ENCODE measurements around the gene FAM24B. TPM values are rescaled to one million over a fixed set of nuclear protein-coding genes. Genes with fewer than 3 reads are reported as not detected.

Gene FAM24B
- total and polyA plus RNA-seq, 8 donors: 3.5 to 7.1 (median 4.9) TPM

- Histone ChIP-seq H3K36me3 (no peaks in the 10 kb centered on the region), H3K27ac (no peak overlapping the region), H3K9me3 (no peaks in the 10 kb centered on the region), H3K4me3 (no peak overlapping the region), H3K27me3 (no peaks in the 10 kb centered on the region), H3K4me1 (peaks cover 2 to 14% (median 13%) of the 10 kb centered on the region in 3 donors)
- FAIRE-seq (no peak), DNase-seq (no peak), ATAC-seq (no peak)
- TF ChIP-seq CTCF (IDR thresholded peaks at IDR 0.05): no peak
- WGBS, 2 donors: 96 to 99% methylated on average over 1 of the region's 1 CpG
- intact Hi-C loops (cut with DNase I): no loop called here
Observed at GRCh38 chr10:122856902-122857301, 22.5 kb downstream of the FAM24B start.

- no peaks in the 10 kb centered on the region for H3K27me3 ChIP-seq
Observed at GRCh38 chr10:122855745-122856144, 23.6 kb downstream of the FAM24B start.

GRCh38 chr10:122854648-122855047, 24.7 kb downstream of the FAM24B start:
- no peak for FAIRE-seq
- intact Hi-C loops (cut with DNase I): no loop called here

More at GRCh38 chr10:122855745-122856144, 23.6 kb downstream of the FAM24B start:
- no peak for ATAC-seq
- DNase-seq: no peak
- no peaks in the 10 kb centered on the region for H3K36me3 ChIP-seq
- no peak overlapping the region for H3K27ac ChIP-seq
- H3K4me3 ChIP-seq: no peak overlapping the region
- H3K9me3 ChIP-seq: no peaks in the 10 kb centered on the region
- 82 to 85% methylated on average over 3 of the region's 3 CpGs for WGBS, 2 donors
- TF ChIP-seq CTCF (IDR thresholded peaks at IDR 0.05): no peak
- H3K4me1 ChIP-seq: peaks cover 5 to 18% (median 14%) of the 10 kb centered on the region in 3 donors
- intact Hi-C loops (cut with DNase I): no loop called here
- no peak for FAIRE-seq

GRCh38 chr10:122853665-122854313, 25.6 kb downstream of the FAM24B start:
- no peak for ATAC-seq
- no peaks in the 10 kb centered on the region for H3K27me3 ChIP-seq
- H3K4me1 ChIP-seq: peaks cover 9 to 32% (median 20%) of the 10 kb centered on the region in 3 donors
- DNase-seq: no peak
- no peak overlapping the region for H3K4me3 ChIP-seq
- WGBS, 2 donors: 100% methylated on average over 1 of the region's 1 CpG
- TF ChIP-seq CTCF (IDR thresholded peaks at IDR 0.05): no peak
- H3K27ac ChIP-seq: no peak overlapping the region
- FAIRE-seq: no peak
- intact Hi-C loops (cut with DNase I): no loop called here
- no peaks in the 10 kb centered on the region for H3K9me3 ChIP-seq
- no peaks in the 10 kb centered on the region for H3K36me3 ChIP-seq

More at GRCh38 chr10:122854648-122855047, 24.7 kb downstream of the FAM24B start:
- Histone ChIP-seq H3K4me3 (no peak overlapping the region), H3K27me3 (no peaks in the 10 kb centered on the region), H3K36me3 (no peaks in the 10 kb centered on the region), H3K27ac (no peak overlapping the region), H3K9me3 (no peaks in the 10 kb centered on the region), H3K4me1 (peaks cover 9 to 24% (median 16%) of the 10 kb centered on the region in 3 donors)
- ATAC-seq (no peak), DNase-seq (no peak)
- TF ChIP-seq CTCF (IDR thresholded peaks at IDR 0.05): no peak
- 85 to 94% methylated on average over 5 of the region's 5 CpGs for WGBS, 2 donors

GRCh38 chr10:122852261-122852660, 27.1 kb downstream of the FAM24B start:
- 97 to 99% methylated on average over 2 of the region's 2 CpGs for WGBS, 2 donors
- FAIRE-seq (no peak), ATAC-seq (no peak), DNase-seq (no peak)
- Histone ChIP-seq H3K36me3 (no peaks in the 10 kb centered on the region), H3K9me3 (no peaks in the 10 kb centered on the region), H3K4me3 (no peak overlapping the region), H3K27ac (peak overlapping the region in 1 of 4 donors; percentile 86), H3K27me3 (no peaks in the 10 kb centered on the region), H3K4me1 (peaks cover 10 to 45% (median 33%) of the 10 kb centered on the region in 3 donors)
- intact Hi-C loops (cut with DNase I): no loop called here
- no peak for TF ChIP-seq CTCF (IDR thresholded peaks at IDR 0.05)
